ENCODE results near the gene UPK3A.

The UPK3A gene

DNA sequence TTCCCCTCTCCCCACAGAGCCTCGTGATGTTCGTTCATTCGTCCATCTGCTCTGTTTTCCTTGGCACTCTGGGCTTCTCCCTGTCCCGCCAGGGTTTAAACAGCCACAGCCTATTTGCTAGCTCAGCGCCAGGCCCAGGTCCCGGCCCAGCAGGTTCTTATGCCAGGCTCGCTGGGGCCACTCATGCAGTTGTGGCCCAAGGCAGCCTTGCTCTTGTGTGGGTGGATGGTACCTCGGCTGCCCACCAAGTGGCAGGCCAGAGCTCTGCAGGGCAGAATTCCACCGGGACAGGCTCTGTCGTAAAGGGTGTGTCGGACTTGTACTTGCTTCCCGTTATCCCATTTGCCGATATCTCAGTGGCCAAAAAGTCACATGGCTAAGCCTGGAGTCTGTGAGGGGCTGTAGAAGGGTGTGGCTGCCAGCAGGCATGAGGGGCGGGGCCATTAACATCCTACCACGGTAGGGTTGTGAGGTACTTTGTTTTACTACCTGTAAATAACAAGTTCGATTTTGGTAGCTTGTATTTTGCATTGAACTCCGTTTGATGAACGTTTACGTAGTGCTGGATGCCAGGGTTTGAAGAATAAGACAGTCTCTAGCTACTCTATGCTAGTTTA, 32.9 kb downstream of the UPK3A start:
- peak; percentile 57 for DNase-seq (ENCODE audit: low read depth)

GRCh38 chr22:45318168-45318557, 33.4 kb downstream of the UPK3A start:
- H3K4me3 ChIP-seq (ENCODE audit: control insufficient read depth, low read depth, low read length) = no peak overlapping the region
- TF ChIP-seq, protein P1, sequence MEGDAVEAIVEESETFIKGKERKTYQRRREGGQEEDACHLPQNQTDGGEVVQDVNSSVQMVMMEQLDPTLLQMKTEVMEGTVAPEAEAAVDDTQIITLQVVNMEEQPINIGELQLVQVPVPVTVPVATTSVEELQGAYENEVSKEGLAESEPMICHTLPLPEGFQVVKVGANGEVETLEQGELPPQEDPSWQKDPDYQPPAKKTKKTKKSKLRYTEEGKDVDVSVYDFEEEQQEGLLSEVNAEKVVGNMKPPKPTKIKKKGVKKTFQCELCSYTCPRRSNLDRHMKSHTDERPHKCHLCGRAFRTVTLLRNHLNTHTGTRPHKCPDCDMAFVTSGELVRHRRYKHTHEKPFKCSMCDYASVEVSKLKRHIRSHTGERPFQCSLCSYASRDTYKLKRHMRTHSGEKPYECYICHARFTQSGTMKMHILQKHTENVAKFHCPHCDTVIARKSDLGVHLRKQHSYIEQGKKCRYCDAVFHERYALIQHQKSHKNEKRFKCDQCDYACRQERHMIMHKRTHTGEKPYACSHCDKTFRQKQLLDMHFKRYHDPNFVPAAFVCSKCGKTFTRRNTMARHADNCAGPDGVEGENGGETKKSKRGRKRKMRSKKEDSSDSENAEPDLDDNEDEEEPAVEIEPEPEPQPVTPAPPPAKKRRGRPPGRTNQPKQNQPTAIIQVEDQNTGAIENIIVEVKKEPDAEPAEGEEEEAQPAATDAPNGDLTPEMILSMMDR (conservative IDR thresholded peaks at IDR 0.05; ENCODE audit: control insufficient read depth, insufficient read depth, low read depth, low read length) = no peak
- peak; percentile 93 for DNase-seq (ENCODE audit: low read depth)

More for the DNA sequence above, 32.9 kb downstream of the UPK3A start:
- no peak overlapping the region for H3K4me3 ChIP-seq (ENCODE audit: control insufficient read depth, low read depth, low read length)
- TF ChIP-seq, protein P1 (conservative IDR thresholded peaks at IDR 0.05; ENCODE audit: control insufficient read depth, insufficient read depth, low read depth, low read length) = peak; percentile 34

GRCh38 chr22:45318558-45319323, 34.0 kb downstream of the UPK3A start:
- DNase-seq (ENCODE audit: low read depth) = peak; percentile 44
- H3K4me3 ChIP-seq (ENCODE audit: control insufficient read depth, low read depth, low read length) = no peak overlapping the region
- TF ChIP-seq, protein P1 (conservative IDR thresholded peaks at IDR 0.05; ENCODE audit: control insufficient read depth, insufficient read depth, low read depth, low read length) = no peak

DNA sequence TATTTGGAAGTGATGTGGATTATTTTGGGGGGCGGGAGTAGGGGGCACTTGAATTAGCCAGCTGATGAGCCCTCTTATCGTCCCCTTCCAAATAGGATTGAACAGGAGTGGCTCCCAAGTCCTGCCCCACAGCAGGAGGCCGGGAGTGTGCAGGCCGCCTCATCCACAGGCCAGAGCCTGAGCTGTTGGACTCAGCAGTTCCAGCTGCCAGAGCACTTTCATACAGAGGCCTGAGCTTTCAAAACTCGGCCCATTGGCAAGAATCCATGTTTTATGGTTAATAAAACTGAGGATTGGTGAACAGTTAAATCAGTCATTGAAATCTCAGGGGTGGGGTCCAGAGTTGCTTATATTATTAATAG, 34.6 kb downstream of the UPK3A start:
- peak; percentile 62 for DNase-seq (ENCODE audit: low read depth)
- TF ChIP-seq, protein P1 (conservative IDR thresholded peaks at IDR 0.05; ENCODE audit: control insufficient read depth, insufficient read depth, low read depth, low read length) = no peak
- H3K4me3 ChIP-seq (ENCODE audit: control insufficient read depth, low read depth, low read length) = no peak overlapping the region

- H3K4me3 ChIP-seq (ENCODE audit: control insufficient read depth, low read depth, low read length) = no peak overlapping the region
- TF ChIP-seq, protein P1 (conservative IDR thresholded peaks at IDR 0.05; ENCODE audit: control insufficient read depth, insufficient read depth, low read depth, low read length) = no peak
- peak; percentile 84 for DNase-seq (ENCODE audit: low read depth)
Measured at GRCh38 chr22:45320357-45320976, 35.7 kb downstream of the UPK3A start.

DNA sequence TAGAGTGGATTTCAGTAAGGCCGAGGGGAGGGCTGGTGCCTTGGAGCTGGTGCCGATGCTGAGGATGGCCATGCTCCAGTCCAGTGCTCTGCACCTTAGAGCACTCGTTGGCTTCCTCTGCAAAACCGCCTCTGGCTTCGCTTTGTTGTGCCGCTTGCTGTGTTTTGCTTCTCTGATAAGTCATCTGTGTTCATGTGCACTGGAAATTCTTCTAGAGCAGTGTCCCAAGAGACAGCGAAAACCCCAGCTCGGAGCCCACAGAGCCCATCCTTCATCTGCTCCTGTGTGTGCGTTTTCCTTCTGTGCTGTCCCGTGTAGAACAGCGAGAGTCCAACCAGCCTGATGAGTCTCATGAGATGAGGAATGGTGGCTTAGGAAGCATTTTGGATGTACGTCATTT, 37.1 kb downstream of the UPK3A start:
- no peak overlapping the region for H3K4me3 ChIP-seq (ENCODE audit: control insufficient read depth, low read depth, low read length)
- DNase-seq (ENCODE audit: low read depth) = no peak
- TF ChIP-seq, protein P1 (conservative IDR thresholded peaks at IDR 0.05; ENCODE audit: control insufficient read depth, insufficient read depth, low read depth, low read length) = no peak
